ENCODE data around the gene ARHGEF16.

DNA sequence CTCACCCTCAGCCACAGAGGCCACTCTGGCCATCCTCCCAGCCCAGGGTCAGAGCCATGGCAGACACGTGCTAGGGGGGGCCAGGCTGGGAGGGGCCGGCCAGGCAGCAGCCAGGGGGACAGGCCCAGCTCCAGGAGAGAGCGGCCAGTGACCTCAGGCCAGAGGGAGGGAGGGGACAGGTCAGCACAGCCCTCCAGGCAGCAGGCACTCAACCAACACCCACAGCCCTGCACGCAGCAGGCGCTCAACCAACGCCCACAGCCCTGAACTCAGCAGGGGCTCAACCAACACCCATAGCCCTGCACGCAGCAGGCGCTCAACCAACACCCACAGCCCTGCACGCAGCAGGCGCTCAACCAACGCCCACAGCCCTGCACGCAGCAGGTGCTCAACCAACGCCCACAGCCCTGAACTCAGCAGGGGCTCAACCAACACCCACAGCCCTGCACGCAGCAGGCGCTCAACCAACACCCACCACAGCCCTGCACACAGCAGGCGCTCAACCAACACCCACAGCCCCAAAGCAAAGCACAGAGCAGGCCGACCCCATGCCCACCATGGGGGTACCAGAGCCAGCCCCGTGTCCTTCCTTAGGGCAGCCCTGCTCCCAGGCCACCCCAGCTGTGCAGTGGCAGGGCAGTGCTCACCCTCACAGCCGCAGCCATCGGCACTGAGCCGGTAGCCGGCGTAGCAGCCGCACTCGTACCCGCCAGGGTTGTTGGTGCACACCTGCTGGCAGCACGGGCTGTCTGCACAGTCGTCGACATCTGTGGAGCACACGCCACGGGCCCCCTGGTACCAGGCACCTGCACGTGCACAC is 55.9 kb downstream of the ARHGEF16 start:
- TF ChIP-seq, protein P1, sequence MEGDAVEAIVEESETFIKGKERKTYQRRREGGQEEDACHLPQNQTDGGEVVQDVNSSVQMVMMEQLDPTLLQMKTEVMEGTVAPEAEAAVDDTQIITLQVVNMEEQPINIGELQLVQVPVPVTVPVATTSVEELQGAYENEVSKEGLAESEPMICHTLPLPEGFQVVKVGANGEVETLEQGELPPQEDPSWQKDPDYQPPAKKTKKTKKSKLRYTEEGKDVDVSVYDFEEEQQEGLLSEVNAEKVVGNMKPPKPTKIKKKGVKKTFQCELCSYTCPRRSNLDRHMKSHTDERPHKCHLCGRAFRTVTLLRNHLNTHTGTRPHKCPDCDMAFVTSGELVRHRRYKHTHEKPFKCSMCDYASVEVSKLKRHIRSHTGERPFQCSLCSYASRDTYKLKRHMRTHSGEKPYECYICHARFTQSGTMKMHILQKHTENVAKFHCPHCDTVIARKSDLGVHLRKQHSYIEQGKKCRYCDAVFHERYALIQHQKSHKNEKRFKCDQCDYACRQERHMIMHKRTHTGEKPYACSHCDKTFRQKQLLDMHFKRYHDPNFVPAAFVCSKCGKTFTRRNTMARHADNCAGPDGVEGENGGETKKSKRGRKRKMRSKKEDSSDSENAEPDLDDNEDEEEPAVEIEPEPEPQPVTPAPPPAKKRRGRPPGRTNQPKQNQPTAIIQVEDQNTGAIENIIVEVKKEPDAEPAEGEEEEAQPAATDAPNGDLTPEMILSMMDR (IDR thresholded peaks at IDR 0.05): no peak
- no peak for TF ChIP-seq EZH2phosphoT487 (IDR thresholded peaks at IDR 0.05)
